ENCODE measurements around the gene CYP3A5. TPM values are rescaled to one million over a fixed set of nuclear protein-coding genes. Genes with fewer than 3 reads are reported as not detected.

CYP3A5 gene
- total and polyA plus RNA-seq, 9 of the 15 experiments (the other 6 are each of a cell fraction or from before 2014, with no cell fraction given), result 0.73 to 2.8 (median 1.5) TPM

DNA sequence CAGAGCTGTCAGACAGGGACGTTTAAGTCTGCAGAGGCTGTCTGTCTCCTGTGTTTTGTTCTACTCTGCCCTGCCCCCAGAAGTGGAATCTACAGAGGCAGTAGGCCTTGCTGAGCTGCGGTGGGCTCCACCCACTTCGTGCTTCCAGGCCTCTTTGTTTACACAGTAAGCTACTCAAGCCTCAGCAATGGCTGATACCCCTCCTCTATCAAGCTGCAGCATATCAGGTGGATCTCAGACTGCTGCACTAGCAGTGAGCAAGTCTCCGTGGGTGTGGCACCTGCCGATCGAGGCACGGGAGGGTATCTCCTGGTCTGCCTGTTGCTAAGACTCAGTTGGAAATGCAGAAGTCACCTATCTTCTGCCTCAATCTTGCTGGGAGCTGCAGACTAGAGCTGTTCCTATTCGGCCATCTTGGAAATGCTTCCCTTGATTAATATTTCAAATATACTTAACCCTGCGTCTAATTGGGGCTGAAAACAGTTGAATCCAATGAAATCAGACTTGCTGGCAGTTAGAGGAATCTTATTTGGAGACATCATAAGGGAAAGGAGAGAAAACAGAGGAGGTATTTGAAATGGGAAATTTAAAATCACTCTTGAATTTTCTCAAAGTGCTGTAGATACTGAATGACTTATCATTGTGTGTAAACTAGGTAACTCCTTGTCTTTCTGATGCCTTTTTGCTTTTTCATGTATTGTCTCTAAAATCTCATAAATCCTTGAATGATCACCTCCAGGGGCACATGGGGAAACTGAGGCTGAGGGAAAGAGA is 13.8 kb upstream of the CYP3A5 start (continued):
- TF ChIP-seq, protein P1, sequence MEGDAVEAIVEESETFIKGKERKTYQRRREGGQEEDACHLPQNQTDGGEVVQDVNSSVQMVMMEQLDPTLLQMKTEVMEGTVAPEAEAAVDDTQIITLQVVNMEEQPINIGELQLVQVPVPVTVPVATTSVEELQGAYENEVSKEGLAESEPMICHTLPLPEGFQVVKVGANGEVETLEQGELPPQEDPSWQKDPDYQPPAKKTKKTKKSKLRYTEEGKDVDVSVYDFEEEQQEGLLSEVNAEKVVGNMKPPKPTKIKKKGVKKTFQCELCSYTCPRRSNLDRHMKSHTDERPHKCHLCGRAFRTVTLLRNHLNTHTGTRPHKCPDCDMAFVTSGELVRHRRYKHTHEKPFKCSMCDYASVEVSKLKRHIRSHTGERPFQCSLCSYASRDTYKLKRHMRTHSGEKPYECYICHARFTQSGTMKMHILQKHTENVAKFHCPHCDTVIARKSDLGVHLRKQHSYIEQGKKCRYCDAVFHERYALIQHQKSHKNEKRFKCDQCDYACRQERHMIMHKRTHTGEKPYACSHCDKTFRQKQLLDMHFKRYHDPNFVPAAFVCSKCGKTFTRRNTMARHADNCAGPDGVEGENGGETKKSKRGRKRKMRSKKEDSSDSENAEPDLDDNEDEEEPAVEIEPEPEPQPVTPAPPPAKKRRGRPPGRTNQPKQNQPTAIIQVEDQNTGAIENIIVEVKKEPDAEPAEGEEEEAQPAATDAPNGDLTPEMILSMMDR (IDR thresholded peaks at IDR 0.05 in 2 of 3, conservative IDR thresholded peaks at IDR 0.05 in 1 of 3; ENCODE audit: insufficient read depth in 2 of 3, low read depth in 1 of 3, low read length in 3 of 3), result no peak
- TF ChIP-seq, protein P2, sequence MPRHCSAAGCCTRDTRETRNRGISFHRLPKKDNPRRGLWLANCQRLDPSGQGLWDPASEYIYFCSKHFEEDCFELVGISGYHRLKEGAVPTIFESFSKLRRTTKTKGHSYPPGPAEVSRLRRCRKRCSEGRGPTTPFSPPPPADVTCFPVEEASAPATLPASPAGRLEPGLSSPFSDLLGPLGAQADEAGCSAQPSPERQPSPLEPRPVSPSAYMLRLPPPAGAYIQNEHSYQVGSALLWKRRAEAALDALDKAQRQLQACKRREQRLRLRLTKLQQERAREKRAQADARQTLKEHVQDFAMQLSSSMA (CRISPR knock-in tag; IDR thresholded peaks at IDR 0.05), result no peak
- TF ChIP-seq, protein P3, sequence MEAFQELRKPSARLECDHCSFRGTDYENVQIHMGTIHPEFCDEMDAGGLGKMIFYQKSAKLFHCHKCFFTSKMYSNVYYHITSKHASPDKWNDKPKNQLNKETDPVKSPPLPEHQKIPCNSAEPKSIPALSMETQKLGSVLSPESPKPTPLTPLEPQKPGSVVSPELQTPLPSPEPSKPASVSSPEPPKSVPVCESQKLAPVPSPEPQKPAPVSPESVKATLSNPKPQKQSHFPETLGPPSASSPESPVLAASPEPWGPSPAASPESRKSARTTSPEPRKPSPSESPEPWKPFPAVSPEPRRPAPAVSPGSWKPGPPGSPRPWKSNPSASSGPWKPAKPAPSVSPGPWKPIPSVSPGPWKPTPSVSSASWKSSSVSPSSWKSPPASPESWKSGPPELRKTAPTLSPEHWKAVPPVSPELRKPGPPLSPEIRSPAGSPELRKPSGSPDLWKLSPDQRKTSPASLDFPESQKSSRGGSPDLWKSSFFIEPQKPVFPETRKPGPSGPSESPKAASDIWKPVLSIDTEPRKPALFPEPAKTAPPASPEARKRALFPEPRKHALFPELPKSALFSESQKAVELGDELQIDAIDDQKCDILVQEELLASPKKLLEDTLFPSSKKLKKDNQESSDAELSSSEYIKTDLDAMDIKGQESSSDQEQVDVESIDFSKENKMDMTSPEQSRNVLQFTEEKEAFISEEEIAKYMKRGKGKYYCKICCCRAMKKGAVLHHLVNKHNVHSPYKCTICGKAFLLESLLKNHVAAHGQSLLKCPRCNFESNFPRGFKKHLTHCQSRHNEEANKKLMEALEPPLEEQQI (IDR thresholded peaks at IDR 0.05), result no peak
- TF ChIP-seq MBD2 (IDR thresholded peaks at IDR 0.05; ENCODE audit: borderline replicate concordance, low read depth) (no peak; the same call in 1 of the 2 replicates), HDAC2 (IDR thresholded peaks at IDR 0.05) (peak; percentile 89; the same call in 1 of the 2 replicates), SMARCA4 (IDR thresholded peaks at IDR 0.05) (peak; percentile 85), JUND (IDR thresholded peaks at IDR 0.05; ENCODE audit: borderline replicate concordance, low read depth, low read length) (peak; percentile 83), JUND (tag; IDR thresholded peaks at IDR 0.05; ENCODE audit: borderline replicate concordance, low read depth, low read length) (peak; percentile 81; the same call in 2 of the 3 replicates), TGIF2 (CRISPR knock-in tag; IDR thresholded peaks at IDR 0.05) (no peak)
- TF ChIP-seq, protein P4, sequence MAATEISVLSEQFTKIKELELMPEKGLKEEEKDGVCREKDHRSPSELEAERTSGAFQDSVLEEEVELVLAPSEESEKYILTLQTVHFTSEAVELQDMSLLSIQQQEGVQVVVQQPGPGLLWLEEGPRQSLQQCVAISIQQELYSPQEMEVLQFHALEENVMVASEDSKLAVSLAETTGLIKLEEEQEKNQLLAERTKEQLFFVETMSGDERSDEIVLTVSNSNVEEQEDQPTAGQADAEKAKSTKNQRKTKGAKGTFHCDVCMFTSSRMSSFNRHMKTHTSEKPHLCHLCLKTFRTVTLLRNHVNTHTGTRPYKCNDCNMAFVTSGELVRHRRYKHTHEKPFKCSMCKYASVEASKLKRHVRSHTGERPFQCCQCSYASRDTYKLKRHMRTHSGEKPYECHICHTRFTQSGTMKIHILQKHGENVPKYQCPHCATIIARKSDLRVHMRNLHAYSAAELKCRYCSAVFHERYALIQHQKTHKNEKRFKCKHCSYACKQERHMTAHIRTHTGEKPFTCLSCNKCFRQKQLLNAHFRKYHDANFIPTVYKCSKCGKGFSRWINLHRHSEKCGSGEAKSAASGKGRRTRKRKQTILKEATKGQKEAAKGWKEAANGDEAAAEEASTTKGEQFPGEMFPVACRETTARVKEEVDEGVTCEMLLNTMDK (IDR thresholded peaks at IDR 0.05; ENCODE audit: borderline replicate concordance, insufficient read depth, low read depth, low read length, poor library complexity, severe bottlenecking), result no peak
- TF ChIP-seq, protein P5, sequence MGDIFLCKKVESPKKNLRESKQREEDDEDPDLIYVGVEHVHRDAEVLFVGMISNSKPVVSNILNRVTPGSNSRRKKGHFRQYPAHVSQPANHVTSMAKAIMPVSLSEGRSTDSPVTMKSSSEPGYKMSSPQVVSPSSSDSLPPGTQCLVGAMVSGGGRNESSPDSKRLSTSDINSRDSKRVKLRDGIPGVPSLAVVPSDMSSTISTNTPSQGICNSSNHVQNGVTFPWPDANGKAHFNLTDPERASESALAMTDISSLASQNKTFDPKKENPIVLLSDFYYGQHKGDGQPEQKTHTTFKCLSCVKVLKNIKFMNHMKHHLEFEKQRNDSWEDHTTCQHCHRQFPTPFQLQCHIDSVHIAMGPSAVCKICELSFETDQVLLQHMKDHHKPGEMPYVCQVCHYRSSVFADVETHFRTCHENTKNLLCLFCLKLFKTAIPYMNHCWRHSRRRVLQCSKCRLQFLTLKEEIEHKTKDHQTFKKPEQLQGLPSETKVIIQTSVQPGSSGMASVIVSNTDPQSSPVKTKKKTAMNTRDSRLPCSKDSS (IDR thresholded peaks at IDR 0.05; ENCODE audit: low read depth, partially characterized antibody), result no peak
- TF ChIP-seq, protein P6, sequence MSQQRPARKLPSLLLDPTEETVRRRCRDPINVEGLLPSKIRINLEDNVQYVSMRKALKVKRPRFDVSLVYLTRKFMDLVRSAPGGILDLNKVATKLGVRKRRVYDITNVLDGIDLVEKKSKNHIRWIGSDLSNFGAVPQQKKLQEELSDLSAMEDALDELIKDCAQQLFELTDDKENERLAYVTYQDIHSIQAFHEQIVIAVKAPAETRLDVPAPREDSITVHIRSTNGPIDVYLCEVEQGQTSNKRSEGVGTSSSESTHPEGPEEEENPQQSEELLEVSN (IDR thresholded peaks at IDR 0.05; ENCODE audit: borderline replicate concordance in 1 of 2, extremely low read depth in 1 of 2, insufficient read depth in 1 of 2, insufficient read length in 1 of 2, low read depth in 1 of 2, low read length in 1 of 2, poor library complexity in 1 of 2, severe bottlenecking in 1 of 2), result peak in 1 of 2 experiments; percentile 56
- TF ChIP-seq, protein P7, sequence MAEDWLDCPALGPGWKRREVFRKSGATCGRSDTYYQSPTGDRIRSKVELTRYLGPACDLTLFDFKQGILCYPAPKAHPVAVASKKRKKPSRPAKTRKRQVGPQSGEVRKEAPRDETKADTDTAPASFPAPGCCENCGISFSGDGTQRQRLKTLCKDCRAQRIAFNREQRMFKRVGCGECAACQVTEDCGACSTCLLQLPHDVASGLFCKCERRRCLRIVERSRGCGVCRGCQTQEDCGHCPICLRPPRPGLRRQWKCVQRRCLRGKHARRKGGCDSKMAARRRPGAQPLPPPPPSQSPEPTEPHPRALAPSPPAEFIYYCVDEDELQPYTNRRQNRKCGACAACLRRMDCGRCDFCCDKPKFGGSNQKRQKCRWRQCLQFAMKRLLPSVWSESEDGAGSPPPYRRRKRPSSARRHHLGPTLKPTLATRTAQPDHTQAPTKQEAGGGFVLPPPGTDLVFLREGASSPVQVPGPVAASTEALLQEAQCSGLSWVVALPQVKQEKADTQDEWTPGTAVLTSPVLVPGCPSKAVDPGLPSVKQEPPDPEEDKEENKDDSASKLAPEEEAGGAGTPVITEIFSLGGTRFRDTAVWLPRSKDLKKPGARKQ (CRISPR knock-in tag; IDR thresholded peaks at IDR 0.05), result no peak

Data from K562 (cell line).